8988T (cell line): ENCODE measurements around the gene PAGE1.
"Not testable (repeated sequence)": the region's sequence is repeated elsewhere in the genome, so short reads cannot be mapped to it uniquely, and the experiment has no call there.

Experiments used
- DNase-seq: peaks from one replicate; pipeline ENCODE4 v3.0.0; 2011

Gene PAGE1, protein sequence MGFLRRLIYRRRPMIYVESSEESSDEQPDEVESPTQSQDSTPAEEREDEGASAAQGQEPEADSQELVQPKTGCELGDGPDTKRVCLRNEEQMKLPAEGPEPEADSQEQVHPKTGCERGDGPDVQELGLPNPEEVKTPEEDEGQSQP

DNA sequence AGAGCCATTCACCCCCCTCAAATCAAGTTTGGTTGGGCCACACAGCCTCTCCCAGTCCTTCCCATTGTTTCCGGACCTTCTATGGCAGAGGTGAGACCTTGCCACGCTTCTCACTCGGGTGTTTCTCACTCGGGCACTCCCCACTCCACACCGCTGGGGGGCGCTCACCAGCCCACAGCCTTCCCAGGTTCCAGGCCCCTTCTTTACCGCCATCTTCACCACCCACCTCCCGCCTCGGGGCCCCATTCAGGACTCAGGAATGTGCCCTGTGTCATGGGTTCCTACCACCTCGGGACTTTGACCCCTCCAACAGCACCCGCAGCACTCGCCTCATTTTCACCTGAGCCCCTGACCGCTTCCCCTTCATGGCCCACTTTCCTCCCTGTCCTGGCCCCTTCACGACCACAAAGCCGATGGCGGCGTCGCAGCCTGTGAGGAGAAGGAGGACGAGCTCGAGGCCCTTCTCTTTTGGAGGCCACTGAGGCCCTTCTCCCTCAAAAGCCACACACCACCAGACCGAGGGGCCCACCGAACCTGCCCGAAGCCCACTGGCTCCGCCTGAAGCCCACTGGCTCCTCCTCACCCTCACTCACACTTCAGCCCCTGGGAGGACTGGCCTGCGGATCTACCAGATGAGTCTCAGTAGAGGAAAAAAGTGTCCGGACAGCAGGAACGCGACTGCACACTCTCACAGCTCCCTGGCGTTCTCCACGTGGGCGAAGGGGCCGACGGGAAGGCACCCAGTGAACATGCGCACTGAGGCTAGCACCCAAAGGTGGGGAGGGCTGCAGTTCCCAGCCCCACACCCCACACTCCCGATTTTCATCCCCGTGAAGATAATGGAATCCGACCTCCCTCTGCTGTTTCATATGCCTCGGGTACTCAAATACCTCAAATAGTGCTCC, at the start of gene PAGE1:
PAGE1 (minus strand) TSS at position 709 of the 905 bp plus-strand sequence. CDS start 1,214 bp downstream, outside the sequence.
- DNase-seq, result no peak

DNA sequence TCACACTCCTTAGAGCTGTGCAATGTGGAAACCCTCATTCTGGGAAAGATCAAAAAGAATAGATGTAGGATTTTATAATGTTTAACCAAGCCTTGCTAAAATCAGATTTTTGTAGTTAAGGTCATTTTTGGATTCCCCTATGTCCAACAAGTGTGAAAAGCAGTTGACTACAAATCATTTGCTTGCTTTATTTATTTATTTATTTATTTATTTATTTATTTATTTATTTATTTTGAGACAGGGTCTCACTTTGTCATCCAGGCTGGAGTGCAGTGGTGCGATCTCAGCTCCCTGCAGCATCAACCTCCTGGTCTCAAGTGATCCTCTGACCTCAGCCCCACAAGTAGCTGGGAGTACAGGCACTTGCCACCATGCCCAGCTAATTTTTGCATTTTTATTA, 45.7 kb upstream of the PAGE1 start:
- not testable (repeated sequence) for DNase-seq

DNA sequence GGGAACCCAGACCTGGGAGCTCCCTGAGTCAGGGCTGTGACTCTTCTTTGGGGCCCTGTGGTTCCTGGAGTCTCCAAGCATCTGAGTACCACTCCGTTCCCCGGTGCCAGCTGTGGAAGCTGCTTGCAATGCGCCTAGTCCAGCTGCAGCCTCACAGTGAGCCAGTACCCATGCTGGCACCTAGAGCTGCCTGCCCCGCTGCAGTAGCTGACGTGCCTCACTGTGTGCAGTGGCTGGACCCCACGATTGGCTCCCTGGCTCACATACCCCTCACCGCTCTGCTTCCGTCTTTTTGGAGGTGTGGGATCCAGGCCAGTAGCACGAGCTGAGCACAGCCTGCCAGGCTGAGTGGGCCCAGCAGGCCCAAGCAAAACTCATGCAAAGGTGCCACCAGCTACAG, 32.1 kb upstream of the PAGE1 start:
- DNase-seq, result no peak

DNA sequence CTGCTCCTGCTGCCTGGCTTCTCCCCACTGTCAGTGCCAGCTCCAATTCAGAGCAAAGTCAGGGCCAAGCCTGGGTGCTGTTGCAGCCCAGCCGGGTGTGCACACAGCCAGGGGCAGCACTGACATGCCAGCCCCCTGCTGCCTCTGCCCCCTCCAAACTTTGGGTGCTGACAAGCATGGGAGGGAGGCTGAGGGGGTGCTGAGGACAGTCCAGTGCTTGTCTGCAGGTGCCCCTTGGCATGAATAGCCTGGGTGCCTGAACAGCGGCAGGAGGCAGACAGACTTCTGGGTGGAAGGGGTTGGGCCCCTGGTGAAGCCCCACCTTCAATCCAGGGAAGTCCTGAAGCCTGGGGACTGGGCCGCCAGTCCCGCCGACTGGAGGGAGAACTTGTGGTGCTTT, 31.2 kb upstream of the PAGE1 start:
- DNase-seq, result no peak

DNA sequence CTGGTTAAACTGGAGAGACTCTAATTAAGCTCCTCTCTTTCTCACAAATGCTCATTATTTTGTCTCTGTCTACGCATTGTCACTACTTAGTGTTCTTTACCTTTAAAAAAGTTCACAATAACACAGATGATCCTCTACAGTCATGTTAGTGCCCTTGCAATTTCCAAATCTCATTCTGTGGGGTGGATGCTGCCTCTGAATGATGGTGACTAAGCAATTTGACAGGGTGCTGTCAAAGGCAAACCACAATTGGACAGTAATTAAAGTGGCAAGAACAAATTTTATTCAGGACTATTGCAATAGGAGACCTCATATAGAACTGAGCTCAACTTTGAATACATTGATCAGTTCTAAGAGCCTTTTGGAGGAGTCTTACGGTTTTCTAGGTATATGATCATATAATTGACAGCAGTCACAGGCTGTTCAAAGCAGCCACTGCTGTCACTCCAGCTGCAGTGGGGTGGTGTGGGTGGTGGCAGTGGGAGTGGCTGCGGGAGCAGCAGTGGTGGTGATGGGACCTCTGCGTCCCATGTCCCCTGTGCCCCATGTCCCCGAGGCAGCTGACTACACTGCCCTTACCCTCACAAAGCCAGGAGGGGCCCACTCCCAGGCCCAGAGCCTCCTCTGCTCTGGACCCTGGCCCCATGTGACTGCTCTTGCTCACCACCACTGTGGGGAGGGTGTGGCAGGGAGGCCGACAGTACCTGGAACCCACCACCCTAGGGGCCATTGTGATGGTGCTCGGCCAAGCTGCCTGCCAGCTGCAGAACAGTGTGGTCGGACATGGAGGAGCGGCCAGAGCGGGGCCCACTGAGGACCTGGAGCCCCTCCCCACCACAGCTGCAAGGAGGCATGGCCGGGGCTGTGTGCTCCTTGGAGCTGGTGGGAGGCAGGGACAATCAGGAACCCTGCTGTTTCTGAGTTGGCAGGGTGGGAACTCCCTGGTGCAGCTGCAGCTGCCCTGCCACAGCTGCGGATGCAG, 30.4 kb upstream of the PAGE1 start:
- no peak for DNase-seq

DNA sequence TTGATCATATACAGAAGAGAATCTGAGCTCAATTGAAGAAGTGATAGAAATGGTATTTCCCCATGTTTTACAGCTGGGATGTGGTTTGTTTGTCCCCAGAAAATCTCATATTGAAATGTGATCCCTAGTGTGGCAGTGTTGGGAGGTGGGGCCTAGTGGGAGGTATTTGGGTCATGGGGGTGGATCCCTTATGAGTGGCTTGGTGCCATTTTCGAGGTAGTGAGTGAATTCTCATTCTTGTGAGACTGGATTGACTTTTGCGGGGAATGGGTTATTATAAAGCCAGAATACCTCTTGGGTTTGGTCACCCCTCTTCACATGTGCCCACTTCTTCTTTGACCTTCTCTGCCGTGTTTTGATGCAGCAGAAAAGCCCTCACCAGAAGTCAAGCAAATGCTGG, 29.6 kb upstream of the PAGE1 start:
- no peak for DNase-seq

DNA sequence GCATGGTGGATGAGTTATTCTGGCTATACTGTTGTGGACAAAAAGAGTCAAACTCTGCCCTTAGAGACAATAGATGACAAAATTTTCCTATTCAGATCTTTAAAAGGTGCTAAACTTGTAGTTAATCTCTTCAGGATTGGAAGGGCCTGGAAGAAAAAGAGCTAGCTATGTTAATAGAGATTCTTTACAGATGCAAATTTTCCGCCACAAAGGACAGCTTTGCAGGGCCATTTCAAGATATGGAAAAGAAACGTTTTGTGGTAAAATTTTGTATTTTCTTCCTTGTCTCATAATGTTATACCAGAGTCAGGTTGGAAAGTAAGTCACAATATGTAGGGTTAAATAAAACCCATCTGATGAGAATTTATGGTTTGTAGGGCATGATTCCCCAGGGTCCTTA, 24.3 kb upstream of the PAGE1 start:
- not testable (repeated sequence) for DNase-seq

DNA sequence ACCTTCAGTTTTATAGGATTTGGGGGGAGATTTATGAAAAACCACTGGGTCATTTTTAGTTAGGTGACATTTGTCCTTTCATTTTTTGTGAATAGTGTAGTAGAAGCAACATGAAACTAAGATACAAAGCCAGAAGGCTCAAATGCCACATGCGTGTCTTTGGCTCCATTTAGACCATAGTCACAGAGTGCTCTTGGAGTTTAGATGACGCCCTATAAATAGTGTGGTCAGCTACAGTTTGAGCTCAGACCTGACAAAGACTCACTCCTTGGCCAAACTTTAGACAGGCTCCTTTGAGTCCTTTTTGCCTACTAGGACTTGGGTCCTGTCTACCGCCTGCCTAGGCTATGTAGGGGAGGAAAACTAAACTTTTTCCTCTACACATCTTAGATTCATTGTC, 16.8 kb upstream of the PAGE1 start:
- no peak for DNase-seq

DNA sequence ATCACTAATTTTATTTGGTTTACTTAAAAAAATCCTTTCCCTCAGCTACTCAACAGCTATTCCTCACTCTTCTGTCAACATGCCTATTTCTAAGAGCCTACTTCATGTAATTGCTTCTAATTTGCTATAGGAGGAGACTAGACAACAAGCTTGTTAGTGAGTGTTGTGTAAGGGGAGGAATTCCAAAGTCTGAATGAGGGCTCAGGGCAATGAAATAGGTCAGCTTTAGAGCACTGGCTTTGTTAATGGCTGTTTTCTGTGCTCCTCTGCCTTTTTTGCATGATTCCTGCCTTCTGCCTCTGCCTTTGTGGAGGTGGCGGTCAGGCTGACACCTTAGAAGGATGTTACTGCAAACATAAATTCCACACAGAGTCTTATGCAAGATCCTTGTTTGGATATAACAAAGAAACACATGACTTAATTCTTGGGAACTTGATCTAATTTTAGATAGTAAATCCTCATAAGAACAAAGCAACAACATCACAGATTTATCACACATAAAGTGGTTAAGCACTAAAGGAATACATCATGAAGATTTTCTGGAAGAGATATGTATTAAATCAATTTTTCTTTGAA, 15.0 kb upstream of the PAGE1 start:
- no peak for DNase-seq

DNA sequence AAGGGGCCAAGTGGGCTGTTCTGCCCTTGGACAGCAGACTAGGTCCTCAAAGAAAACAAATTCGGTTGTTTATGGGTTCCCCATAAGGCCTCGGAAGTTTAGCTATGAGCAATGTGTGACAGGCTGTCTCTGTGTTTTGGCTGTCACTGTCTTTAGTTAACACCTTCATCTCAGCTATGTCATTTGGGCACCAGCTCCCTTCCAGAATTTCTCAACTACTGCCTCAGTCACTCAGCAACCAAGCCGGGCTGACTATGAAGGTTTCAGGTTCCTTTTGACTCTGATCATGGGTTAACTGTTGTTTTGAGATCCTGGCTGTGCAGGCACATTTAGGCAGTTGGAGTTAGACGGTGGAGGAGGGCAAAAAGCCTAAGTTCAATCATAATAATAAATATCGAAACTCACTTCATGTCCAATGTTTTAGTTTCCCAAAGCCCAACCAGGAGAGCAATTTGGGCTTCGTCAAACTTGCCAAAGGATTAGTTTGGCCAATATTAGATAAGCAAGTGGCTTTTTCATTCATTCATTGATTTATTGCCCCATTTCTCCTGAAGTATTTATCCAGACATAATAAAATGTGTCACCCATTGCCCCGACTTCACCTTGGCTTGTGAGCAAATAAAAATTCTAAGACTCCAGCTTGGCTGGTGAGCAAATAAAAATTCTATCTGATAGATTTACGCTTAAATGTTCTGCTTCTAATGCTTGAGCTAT, 9.1 kb upstream of the PAGE1 start:
- DNase-seq, result no peak

DNA sequence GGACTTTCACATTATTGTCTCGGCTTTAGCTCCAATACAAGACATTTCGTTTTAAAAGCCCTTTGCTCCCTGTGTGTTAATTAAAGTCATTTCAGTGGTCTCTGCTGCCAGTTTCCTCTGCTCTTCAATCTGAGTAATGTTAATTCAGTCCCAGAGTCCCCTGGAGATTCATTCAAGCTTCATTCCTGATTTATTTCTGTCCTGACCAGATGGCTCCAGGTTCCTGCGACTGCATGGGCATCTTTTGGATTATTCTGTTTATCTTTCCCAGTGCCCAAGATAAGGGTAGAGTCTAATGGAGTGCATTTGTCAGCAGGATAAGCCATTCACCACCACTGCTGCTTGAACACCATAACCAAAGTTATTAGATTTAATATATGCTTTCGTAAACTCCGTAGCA, 6.1 kb upstream of the PAGE1 start:
- DNase-seq, result no peak

DNA sequence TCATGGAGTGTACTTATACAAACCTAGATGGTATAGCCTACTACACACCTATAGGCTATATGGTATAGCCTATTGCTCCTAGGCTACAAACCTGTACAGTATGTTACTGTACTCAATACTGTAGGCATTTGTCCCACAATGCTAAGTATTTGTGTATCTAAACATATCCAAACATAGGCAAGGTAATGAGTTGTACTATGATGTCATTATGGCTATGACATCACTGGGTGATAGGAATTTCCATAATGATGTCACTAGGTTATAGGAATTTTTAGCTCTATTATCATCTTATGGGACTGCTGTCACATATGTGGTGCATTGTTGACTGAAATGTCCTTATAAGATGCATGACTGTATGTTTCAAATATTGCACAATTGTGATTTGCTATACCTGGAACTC, 5.5 kb upstream of the PAGE1 start:
- no peak for DNase-seq

DNA sequence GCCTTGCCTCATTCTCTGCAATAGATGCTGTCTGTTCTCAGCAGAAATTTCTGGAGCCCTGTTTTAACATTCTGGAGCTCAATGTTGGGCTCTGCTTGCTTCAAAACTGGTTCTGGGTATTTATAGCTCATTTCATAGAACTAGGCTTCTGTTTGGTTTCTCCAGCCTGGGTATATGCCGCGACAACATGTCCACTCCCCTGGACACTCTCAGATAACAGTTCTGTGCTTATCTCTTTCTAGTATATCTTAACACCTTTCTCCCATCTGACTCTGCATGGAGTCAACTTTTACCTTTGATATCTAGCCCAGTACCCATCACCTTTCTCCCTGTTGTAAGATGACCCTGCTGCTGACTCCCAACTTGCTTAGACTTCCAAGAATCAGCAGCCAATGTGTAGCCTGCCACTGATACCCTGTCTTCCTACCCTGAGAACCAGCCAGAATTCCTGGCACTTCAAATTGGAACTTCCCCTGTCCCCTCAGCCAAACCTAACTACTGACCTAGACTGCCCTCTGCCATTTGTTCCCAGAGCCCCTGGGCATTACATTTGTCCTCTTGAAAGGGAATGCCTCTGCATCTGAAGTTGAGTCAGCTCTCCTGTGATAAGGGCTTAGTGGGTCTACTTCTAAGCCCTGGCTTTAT, 20.6 kb downstream of the PAGE1 start:
- DNase-seq, result no peak

DNA sequence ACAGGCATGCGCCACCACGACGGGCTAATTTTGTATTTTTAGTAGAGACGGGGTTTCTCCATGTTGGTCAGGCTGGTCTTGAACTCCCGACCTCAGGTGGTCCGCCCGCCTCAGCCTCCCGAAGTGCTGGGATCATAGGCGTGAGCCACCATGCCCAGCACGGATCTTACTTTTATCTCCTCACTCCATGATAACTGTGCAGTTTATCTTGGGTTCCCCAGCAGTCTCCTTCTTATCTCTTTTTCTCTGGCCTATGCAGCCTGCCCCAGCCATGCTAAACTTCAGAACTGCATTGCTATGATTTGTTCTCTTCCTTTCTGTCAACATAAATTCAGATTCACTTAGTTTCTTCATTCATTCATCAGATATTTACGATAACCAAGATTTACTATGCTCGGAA, 22.4 kb downstream of the PAGE1 start:
- DNase-seq, result no peak

DNA sequence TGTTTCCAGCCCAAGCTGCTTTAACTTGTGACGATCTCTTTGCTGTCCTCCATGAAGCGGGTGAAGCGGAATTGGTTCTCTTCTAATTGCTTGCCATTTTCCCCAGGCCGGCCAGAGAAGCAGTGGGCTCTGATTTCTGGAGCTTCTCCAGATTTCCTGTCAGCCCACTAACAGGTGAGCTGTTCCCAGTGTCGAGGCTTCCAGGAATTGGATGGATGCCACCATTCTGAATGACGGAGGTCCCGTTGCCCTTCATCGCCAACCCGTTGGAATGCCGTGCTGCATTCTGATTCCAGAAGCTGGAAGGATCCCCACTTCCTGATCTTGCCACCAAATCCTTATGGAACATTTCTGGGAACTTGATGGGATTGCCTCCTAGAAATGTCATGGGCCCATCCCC, 31.0 kb downstream of the PAGE1 start:
- DNase-seq, result no peak

DNA sequence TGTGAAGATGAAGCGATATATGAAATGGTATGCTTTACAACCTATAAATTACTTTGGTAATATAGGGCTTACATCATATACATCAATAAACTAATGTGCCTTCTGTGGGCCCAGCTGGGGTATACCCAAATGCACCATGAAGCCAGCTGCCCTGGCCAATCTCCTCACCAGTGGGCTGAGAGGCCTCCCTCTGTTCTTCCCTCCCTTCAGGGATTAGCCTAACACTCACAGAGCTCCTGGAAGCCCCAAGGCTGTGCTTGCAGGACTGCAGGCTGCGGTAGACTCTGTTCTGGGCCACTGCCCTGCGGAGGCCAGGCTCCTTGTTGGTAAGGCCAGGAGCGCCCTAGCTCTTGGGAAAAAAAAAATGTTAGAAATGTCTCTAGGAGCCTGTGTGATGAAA, 33.9 kb downstream of the PAGE1 start:
- no peak for DNase-seq

DNA sequence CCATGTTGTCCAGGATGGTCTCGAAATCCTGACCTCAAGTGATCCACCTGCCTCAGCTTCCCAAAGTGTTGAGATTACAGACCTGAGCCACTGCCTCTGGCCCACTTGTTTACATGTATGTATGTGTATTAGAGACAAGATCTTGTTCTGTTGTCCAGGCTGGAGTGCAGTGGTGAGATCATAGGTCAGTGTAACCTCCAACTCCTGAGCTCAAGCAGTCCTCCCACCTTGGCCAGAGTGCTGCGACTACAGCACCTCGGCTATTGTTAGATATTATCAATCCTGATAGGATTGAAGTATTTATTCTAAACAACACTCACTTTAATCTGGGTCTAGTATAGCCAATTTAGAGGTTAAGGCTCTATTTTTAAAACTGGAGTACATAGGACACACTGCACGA, 36.0 kb downstream of the PAGE1 start:
- no peak for DNase-seq

DNA sequence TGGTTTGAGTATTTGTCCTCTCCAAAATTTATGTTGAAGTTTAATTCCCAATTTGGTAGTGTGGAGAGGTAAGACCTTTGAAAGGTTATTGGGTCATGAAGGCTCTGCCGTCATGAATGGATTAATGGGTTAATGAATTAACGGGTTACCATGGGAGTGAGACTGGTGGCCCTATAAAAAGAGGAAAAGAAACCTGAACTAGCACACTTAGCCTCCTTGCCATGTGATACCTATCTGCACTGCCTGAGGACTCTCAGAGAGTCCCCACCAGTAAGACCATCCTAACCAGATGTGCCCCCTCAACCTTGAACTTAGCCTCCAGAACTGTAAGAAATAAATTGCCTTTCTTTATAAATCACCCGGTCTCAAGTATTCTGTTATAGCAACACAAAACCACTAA, 39.3 kb downstream of the PAGE1 start:
- DNase-seq, result no peak

DNA sequence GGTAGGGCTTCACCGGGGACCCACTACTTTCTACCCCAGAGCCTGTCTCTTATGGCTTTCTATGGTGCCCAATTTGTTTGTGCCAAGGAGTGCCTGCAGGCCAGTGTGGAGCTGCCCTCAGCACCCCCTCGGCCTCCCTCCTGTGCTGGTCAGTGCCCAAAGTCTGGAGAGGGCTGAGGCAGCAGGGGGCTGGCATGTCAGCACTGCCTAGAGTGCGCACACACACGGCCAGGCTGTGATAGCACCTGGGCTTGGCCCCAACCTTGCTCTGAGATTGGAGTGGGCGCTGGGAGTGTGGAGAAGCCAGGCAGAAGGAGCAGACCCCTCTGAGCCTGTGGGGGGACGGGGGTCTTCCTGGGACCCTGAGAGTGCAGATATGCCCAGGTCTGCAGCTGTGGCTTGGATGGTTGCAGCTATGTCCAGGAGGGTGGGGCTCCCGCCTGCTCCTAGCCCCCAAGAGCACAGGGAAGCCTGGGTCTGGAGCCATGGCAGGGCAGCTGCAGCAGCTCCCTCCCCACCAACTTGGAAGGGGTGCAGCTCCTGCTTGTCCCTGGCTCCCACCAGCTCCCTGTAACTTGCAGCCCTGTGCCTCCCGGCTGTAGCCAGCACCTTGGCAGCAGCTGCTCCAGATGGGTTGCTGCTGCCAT, 50.7 kb downstream of the PAGE1 start:
- no peak for DNase-seq
